Measurements from ENCODE around the gene KCNQ2. TPM values are rescaled to one million over a fixed set of nuclear protein-coding genes. Genes with fewer than 3 reads are reported as not detected.

The KCNQ2 gene
- total RNA-seq, 1 donor: 0.36 TPM

GRCh38 chr20:63406011-63406410 is 66.4 kb downstream of the KCNQ2 start:
- Histone ChIP-seq H3K27me3 (ENCODE audit: insufficient read depth, low read length) (no peaks in the 10 kb centered on the region), H3K36me3 (ENCODE audit: insufficient read depth, low read length) (no peaks in the 10 kb centered on the region), H3K4me2 (ENCODE audit: insufficient read depth, low read length) (no peak overlapping the region), H3K27ac (ENCODE audit: low read depth, low read length) (no peak overlapping the region), H2AFZ (ENCODE audit: low read length) (no peak overlapping the region), H4K20me1 (ENCODE audit: insufficient read depth, low read length) (no peaks in the 10 kb centered on the region), H3K9me3 (ENCODE audit: low read depth, low read length) (no peaks in the 10 kb centered on the region), H3K4me1 (ENCODE audit: insufficient read depth, low read length) (no peaks in the 10 kb centered on the region), H3K79me2 (ENCODE audit: insufficient read depth, low read length) (no peaks in the 10 kb centered on the region), H3K4me3 (ENCODE audit: insufficient read depth, low read length) (no peak overlapping the region)
- TF ChIP-seq CTCF (IDR thresholded peaks at IDR 0.05; ENCODE audit: extremely low read depth, low read depth, low read length): no peak
- DNase-seq (ENCODE audit: insufficient read length, low spot score, missing footprints): no peak

- H3K27ac ChIP-seq (ENCODE audit: low read depth, low read length): no peak overlapping the region
- TF ChIP-seq CTCF (IDR thresholded peaks at IDR 0.05; ENCODE audit: extremely low read depth, low read depth, low read length): no peak
- no peak overlapping the region for H3K4me3 ChIP-seq (ENCODE audit: insufficient read depth, low read length)
- H3K4me2 ChIP-seq (ENCODE audit: insufficient read depth, low read length): no peak overlapping the region
- no peak overlapping the region for H2AFZ ChIP-seq (ENCODE audit: low read length)
- no peaks in the 10 kb centered on the region for H3K79me2 ChIP-seq (ENCODE audit: insufficient read depth, low read length)
- H3K27me3 ChIP-seq (ENCODE audit: insufficient read depth, low read length): no peaks in the 10 kb centered on the region
- DNase-seq (ENCODE audit: insufficient read length, low spot score, missing footprints): no peak
- no peaks in the 10 kb centered on the region for H3K9me3 ChIP-seq (ENCODE audit: low read depth, low read length)
- no peaks in the 10 kb centered on the region for H3K4me1 ChIP-seq (ENCODE audit: insufficient read depth, low read length)
- no peaks in the 10 kb centered on the region for H3K36me3 ChIP-seq (ENCODE audit: insufficient read depth, low read length)
- H4K20me1 ChIP-seq (ENCODE audit: insufficient read depth, low read length): no peaks in the 10 kb centered on the region
Measured at GRCh38 chr20:63405102-63405730, 67.2 kb downstream of the KCNQ2 start.

GRCh38 chr20:63404129-63405085 is 68.0 kb downstream of the KCNQ2 start:
- Histone ChIP-seq H3K9me3 (ENCODE audit: low read depth, low read length) (no peaks in the 10 kb centered on the region), H3K4me1 (ENCODE audit: insufficient read depth, low read length) (no peaks in the 10 kb centered on the region), H3K27ac (ENCODE audit: low read depth, low read length) (no peak overlapping the region), H2AFZ (ENCODE audit: low read length) (no peak overlapping the region), H3K4me2 (ENCODE audit: insufficient read depth, low read length) (no peak overlapping the region), H3K79me2 (ENCODE audit: insufficient read depth, low read length) (no peaks in the 10 kb centered on the region), H3K36me3 (ENCODE audit: insufficient read depth, low read length) (no peaks in the 10 kb centered on the region), H3K4me3 (ENCODE audit: insufficient read depth, low read length) (no peak overlapping the region), H3K27me3 (ENCODE audit: insufficient read depth, low read length) (no peaks in the 10 kb centered on the region), H4K20me1 (ENCODE audit: insufficient read depth, low read length) (no peaks in the 10 kb centered on the region)
- no peak for DNase-seq (ENCODE audit: insufficient read length, low spot score, missing footprints)
- no peak for TF ChIP-seq CTCF (IDR thresholded peaks at IDR 0.05; ENCODE audit: extremely low read depth, low read depth, low read length)

All from osteoblast (primary cell).